Keratinocyte (primary cell): ENCODE measurements around the gene CSF3.

ENCODE experiments used
- CTCF ChIP-seq, 3 experiments: IDR thresholded peaks in 1 of 3; conservative IDR thresholded peaks in 1 of 3; optimal IDR thresholded peaks in 1 of 3; 2 replicates in 2 of 3; 3 replicates in 1 of 3; pipeline versions ENCODE3 to v1.5.1; 2011; ENCODE audit warnings: low read length in 3 of 3, mild to moderate bottlenecking in 3 of 3, moderate library complexity in 2 of 3, control low read depth in 1 of 3, inconsistent platforms in 1 of 3; ENCODE audit not compliant: insufficient read depth in 2 of 3; ENCODE audit errors: extremely low read depth in 1 of 3
- EZH2 ChIP-seq: IDR thresholded peaks from one replicate; pipeline ENCODE4 v1.6.1; 2012; ENCODE audit warnings: inconsistent platforms, mild to moderate bottlenecking, low read length, moderate library complexity

DNA sequence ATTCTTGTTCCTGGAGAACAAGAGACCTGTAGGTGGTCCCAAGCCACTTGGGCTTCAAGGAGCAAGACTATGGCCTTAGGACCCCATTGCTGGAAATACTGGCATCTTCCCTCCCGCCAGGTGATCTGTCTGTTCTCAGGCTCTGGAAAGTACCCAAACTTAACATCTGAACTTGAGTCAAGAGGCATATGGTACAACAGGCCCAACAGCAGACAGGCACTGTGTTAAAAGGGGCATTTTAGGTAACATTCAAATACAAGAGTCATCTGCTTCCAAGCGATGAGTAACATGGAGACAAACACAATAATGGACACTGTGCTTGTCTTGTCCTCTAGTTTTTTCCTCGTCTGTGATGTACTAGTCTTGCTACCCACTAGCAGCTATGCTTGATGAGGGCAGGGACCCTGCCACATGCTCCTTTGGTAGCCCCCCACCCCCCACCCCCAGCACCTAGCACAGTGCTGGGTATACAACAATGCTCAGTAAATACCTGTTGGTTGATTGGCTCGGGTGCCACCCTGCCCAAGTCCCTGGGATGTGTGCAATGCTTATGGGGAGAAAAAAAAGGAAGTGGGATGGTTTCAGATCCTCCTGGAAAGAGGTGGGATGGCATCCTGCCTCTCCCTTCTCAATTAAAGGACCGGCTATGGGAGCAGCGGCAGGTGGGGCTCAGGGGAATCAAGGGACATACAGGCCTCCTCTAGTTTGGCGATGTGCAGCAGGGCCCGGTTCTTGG is 19.4 kb downstream of the CSF3 start:
- TF ChIP-seq CTCF (optimal IDR thresholded peaks at IDR 0.05 in 1 of 3, IDR thresholded peaks at IDR 0.05 in 1 of 3, conservative IDR thresholded peaks at IDR 0.05 in 1 of 3; ENCODE audit: extremely low read depth in 1 of 3, insufficient read depth in 2 of 3, low read length in 3 of 3) = no peak
- no peak for TF ChIP-seq EZH2
